Measurements from ENCODE around the gene ZNF417. TPM values are rescaled to one million over a fixed set of nuclear protein-coding genes. Genes with fewer than 3 reads are reported as not detected.
"Not testable (repeated sequence)": the region's sequence is repeated elsewhere in the genome, so short reads cannot be mapped to it uniquely, and the experiment has no call there.

ZNF417 gene
- total RNA-seq, 1 experiment from 2014 or later: 8.1 TPM

GRCh38 chr19:57890706-57891105 is 25.7 kb downstream of the ZNF417 start:
- in situ Hi-C loops (cut with HindIII; ENCODE audit: low pct_unique_long_range_greater_than_20kb, low sequenced_read_pairs); DNase-seq (ENCODE audit: low read depth, low spot score): not testable (repeated sequence)

- no peak for DNase-seq (ENCODE audit: low read depth, low spot score)
- in situ Hi-C loops (cut with HindIII; ENCODE audit: low pct_unique_long_range_greater_than_20kb, low sequenced_read_pairs): no loop called here
Measured at GRCh38 chr19:57888560-57889231, 27.7 kb downstream of the ZNF417 start, which contains the start of gene ZNF814. ZNF814 (minus strand) TSS chr19:57889037; CDS start chr19:57888802, 235 bp downstream.

- DNase-seq (ENCODE audit: low read depth, low spot score): no peak
- in situ Hi-C loops (cut with HindIII; ENCODE audit: low pct_unique_long_range_greater_than_20kb, low sequenced_read_pairs): no loop called here
Measured at GRCh38 chr19:57888107-57888559, 28.3 kb downstream of the ZNF417 start.

- in situ Hi-C loops (cut with HindIII; ENCODE audit: low pct_unique_long_range_greater_than_20kb, low sequenced_read_pairs): no loop called here
- DNase-seq (ENCODE audit: low read depth, low spot score): no peak
Measured at GRCh38 chr19:57887195-57887941, 29.0 kb downstream of the ZNF417 start.

- DNase-seq (ENCODE audit: low read depth, low spot score): no peak
- in situ Hi-C loops (cut with HindIII; ENCODE audit: low pct_unique_long_range_greater_than_20kb, low sequenced_read_pairs): no loop called here
Measured at GRCh38 chr19:57886046-57886445, 30.3 kb downstream of the ZNF417 start.

GRCh38 chr19:57873883-57874799 is 42.3 kb downstream of the ZNF417 start:
- in situ Hi-C loops (cut with HindIII; ENCODE audit: low pct_unique_long_range_greater_than_20kb, low sequenced_read_pairs); DNase-seq (ENCODE audit: low read depth, low spot score): not testable (repeated sequence)

GRCh38 chr19:57872450-57872849 is 43.9 kb downstream of the ZNF417 start:
- in situ Hi-C loops (cut with HindIII; ENCODE audit: low pct_unique_long_range_greater_than_20kb, low sequenced_read_pairs): no loop called here
- DNase-seq (ENCODE audit: low read depth, low spot score): no peak

GRCh38 chr19:57870225-57870624 is 46.2 kb downstream of the ZNF417 start:
- in situ Hi-C loops (cut with HindIII; ENCODE audit: low pct_unique_long_range_greater_than_20kb, low sequenced_read_pairs): no loop called here
- DNase-seq (ENCODE audit: low read depth, low spot score): no peak

GRCh38 chr19:57869655-57870054 is 46.7 kb downstream of the ZNF417 start:
- DNase-seq (ENCODE audit: low read depth, low spot score); in situ Hi-C loops (cut with HindIII; ENCODE audit: low pct_unique_long_range_greater_than_20kb, low sequenced_read_pairs): not testable (repeated sequence)

GRCh38 chr19:57867868-57868492 is 48.4 kb downstream of the ZNF417 start:
- no peak for DNase-seq (ENCODE audit: low read depth, low spot score)
- in situ Hi-C loops (cut with HindIII; ENCODE audit: low pct_unique_long_range_greater_than_20kb, low sequenced_read_pairs): no loop called here

Other genes starting within 250 kb of the ZNF417 start
- not detected in 2 replicates for gene ZSCAN4, start 247.7 kb downstream of the ZNF417 start, total RNA-seq (2014; rRNA removed; shearing (Covaris generic))
- gene ZNF551, start 234.6 kb downstream of the ZNF417 start, total RNA-seq (2014; rRNA removed; shearing (Covaris generic)): 10.0 and 15.2 TPM in 2 replicates
- gene ZNF154, start 207.4 kb downstream of the ZNF417 start, total RNA-seq (2014; rRNA removed; shearing (Covaris generic)): 0.03 TPM in 1 of 2 replicates, not detected in the other
- 5.0 and 5.5 TPM in 2 replicates for gene ZNF671, start 189.0 kb downstream of the ZNF417 start, total RNA-seq (2014; rRNA removed; shearing (Covaris generic))
- 5.5 and 6.6 TPM in 2 replicates for gene ZNF776, start 169.8 kb downstream of the ZNF417 start, total RNA-seq (2014; rRNA removed; shearing (Covaris generic))
- 9.4 and 10.0 TPM in 2 replicates for gene ZNF586, start 146.9 kb downstream of the ZNF417 start, total RNA-seq (2014; rRNA removed; shearing (Covaris generic))
- gene ZNF552, start 101.7 kb downstream of the ZNF417 start, total RNA-seq (2014; rRNA removed; shearing (Covaris generic)): 4.5 and 4.9 TPM in 2 replicates
- gene ZNF587B, start 86.3 kb downstream of the ZNF417 start, total RNA-seq (2014; rRNA removed; shearing (Covaris generic)): 19.0 and 21.2 TPM in 2 replicates
- gene ZNF587, start 66.7 kb downstream of the ZNF417 start, total RNA-seq (2014; rRNA removed; shearing (Covaris generic)): 10.2 and 13.2 TPM in 2 replicates
- gene ZNF814, start 27.6 kb downstream of the ZNF417 start, total RNA-seq (2014; rRNA removed; shearing (Covaris generic)): 0.48 and 1.6 TPM in 2 replicates
- gene ZNF418, start 18.8 kb upstream of the ZNF417 start, total RNA-seq (2014; rRNA removed; shearing (Covaris generic)): 0.45 and 3.5 TPM in 2 replicates
- 3.6 and 4.2 TPM in 2 replicates for gene ZNF256, start 31.1 kb upstream of the ZNF417 start, total RNA-seq (2014; rRNA removed; shearing (Covaris generic))
- gene C19orf18, start 57.9 kb upstream of the ZNF417 start, total RNA-seq (2014; rRNA removed; shearing (Covaris generic)): not detected in 2 replicates
- 3.7 and 5.5 TPM in 2 replicates for gene ZNF606, start 86.2 kb upstream of the ZNF417 start, total RNA-seq (2014; rRNA removed; shearing (Covaris generic))
- gene ZSCAN1, start 117.4 kb upstream of the ZNF417 start, total RNA-seq (2014; rRNA removed; shearing (Covaris generic)): not detected in 2 replicates
- 0.21 and 0.42 TPM in 2 replicates for gene ZNF135, start 142.7 kb upstream of the ZNF417 start, total RNA-seq (2014; rRNA removed; shearing (Covaris generic))
- gene ZSCAN18, start 181.6 kb upstream of the ZNF417 start, total RNA-seq (2014; rRNA removed; shearing (Covaris generic)): 2.8 and 3.6 TPM in 2 replicates
- 9.3 and 10.7 TPM in 2 replicates for gene ZNF329, start 234.2 kb upstream of the ZNF417 start, total RNA-seq (2014; rRNA removed; shearing (Covaris generic))

All from SK-MEL-5 (cell line).